Effector memory CD4-positive, alpha-beta T cell (primary cell): ENCODE measurements around the gene ITGB5.
"Not testable (repeated sequence)": the region's sequence is repeated elsewhere in the genome, so short reads cannot be mapped to it uniquely, and the experiment has no call there.

ENCODE experiments used
- DNase-seq, 3 donors: peaks; one replicate each; pipeline ENCODE4 v3.0.0-alpha.2; 2020
- H3K27ac ChIP-seq: 2 replicates; pipeline ENCODE4 v1.7.0; 2013; ENCODE audit warnings: mild to moderate bottlenecking, low read length, moderate library complexity; ENCODE audit not compliant: insufficient read depth, poor library complexity, severe bottlenecking
- H3K27me3 ChIP-seq: replicated peaks from 2 replicates; pipeline ENCODE4 v1.7.0; 2013; ENCODE audit warnings: mild to moderate bottlenecking, low read length; ENCODE audit not compliant: insufficient read depth, control insufficient read depth, poor library complexity, severe bottlenecking
- H3K36me3 ChIP-seq: 2 replicates; pipeline ENCODE4 v1.7.0; 2013; ENCODE audit warnings: mild to moderate bottlenecking, low read length, moderate library complexity; ENCODE audit not compliant: control insufficient read depth, insufficient read depth
- H3K4me1 ChIP-seq: 2 replicates; pipeline ENCODE4 v1.7.0; 2013; ENCODE audit warnings: low read length, mild to moderate bottlenecking; ENCODE audit not compliant: control insufficient read depth, insufficient read depth, poor library complexity, severe bottlenecking
- H3K4me3 ChIP-seq: 2 replicates; pipeline ENCODE4 v1.7.0; 2013; ENCODE audit warnings: low read length, low read depth, mild to moderate bottlenecking; ENCODE audit not compliant: insufficient read depth, poor library complexity, severe bottlenecking
- H3K9me3 ChIP-seq: 2 replicates; pipeline ENCODE4 v1.7.0; 2013; ENCODE audit warnings: mild to moderate bottlenecking, low read length, moderate library complexity; ENCODE audit not compliant: control insufficient read depth

The ITGB5 gene

DNA sequence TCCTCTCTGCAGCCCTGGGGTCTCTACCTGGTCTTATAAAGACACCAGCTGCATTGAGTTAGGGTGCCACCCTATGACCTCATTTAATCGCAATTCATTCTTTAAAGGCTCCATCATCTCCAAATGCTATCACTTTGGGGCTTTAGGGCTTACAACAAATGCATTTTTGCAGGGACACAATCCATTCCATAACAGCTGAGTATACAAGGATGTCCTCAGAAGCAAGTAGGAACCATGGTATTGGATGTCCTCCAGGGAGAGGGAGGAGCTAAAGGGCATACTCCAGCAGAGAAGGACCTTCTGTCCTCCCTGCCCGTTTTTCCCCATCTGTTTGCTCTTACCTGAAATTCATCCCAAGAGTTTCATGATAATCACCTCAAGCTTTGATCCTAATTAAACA, 126.6 kb downstream of the ITGB5 start:
- Histone ChIP-seq H3K27me3 (no peaks in the 10 kb centered on the region), H3K4me1 (peaks cover 3% of the 10 kb centered on the region), H3K9me3 (no peaks in the 10 kb centered on the region), H3K36me3 (no peaks in the 10 kb centered on the region), H3K27ac (no peak overlapping the region), H3K4me3 (no peak overlapping the region)
- no peak for DNase-seq

DNA sequence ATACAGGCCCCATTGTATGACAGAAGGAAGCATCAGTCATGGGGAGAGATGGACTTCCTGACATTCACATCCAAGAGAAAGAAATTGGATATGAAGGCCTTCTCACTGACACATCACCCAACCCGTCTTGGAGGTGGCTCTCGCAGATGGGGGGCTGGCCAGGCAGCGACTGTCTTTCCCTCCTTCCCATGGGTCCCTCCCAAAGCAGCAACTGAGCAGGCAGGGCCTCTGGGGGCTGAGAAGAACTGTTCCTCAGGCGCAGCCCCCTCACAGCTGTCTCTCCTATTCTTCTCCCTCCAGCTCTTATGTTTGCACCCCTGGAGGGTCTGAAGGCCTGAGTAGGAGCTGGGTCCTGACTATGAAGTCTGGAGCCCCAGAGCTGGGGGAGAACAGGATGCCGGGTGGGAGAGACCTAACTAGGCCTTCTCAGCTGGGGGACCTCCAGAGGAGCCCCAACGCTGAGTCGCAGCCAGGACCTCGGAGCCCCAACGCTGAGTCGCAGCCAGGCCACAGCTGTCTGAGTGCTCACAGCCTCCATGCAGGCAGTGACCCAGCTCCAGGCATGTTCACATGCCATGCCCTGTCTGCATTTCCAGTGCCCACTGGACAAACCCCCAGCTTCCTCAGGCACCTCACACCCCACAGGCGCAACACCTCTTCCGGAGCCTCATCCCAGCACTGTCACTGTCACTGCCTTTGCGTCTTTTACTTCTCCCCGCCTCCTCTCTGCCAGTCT, 127.3 kb downstream of the ITGB5 start:
- Histone ChIP-seq H3K36me3 (no peaks in the 10 kb centered on the region), H3K27ac (no peak overlapping the region), H3K9me3 (no peaks in the 10 kb centered on the region), H3K4me3 (no peak overlapping the region), H3K27me3 (no peaks in the 10 kb centered on the region), H3K4me1 (peaks cover 3% of the 10 kb centered on the region)
- DNase-seq = no peak

DNA sequence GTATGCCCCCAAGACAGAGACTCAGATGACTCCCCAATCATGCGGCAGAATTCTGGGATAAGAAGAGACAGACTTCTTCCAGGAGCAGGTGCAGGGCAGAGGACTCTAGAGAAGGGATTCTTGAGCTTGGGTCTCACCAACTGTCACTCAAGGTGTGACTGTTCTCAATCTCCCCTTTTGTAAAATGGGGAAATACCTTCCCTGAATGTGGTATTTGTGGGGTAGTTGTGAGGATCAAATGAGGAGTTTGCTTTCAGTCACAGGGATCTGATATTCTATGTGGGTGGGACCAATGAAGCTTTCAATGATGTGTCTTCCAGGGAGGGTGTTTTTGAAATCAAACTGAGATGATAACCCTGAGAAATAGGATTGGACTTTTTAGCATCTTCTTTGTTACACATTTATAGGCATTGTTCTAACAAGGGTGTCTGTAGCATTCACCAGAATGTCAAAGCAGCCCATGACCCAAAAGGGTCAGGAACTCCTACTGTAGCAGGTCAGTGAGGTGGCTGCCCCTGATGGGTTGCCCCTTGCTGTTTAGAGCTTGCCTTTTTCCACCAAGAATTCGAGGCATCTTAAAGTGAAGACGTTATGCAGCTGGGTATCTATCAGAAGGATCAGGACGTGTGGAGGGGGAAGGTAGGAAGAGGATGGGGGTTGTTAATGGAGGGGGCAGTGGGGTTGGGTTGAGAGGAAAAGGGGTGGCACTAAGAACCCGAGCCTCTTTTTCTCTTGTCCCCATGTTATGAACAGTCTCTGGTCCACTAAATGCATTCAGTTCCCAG, 128.1 kb downstream of the ITGB5 start:
- Histone ChIP-seq H3K4me3 (no peak overlapping the region), H3K27ac (no peak overlapping the region), H3K4me1 (peaks cover 3% of the 10 kb centered on the region), H3K27me3 (no peaks in the 10 kb centered on the region), H3K36me3 (no peaks in the 10 kb centered on the region), H3K9me3 (no peaks in the 10 kb centered on the region)
- DNase-seq = no peak

DNA sequence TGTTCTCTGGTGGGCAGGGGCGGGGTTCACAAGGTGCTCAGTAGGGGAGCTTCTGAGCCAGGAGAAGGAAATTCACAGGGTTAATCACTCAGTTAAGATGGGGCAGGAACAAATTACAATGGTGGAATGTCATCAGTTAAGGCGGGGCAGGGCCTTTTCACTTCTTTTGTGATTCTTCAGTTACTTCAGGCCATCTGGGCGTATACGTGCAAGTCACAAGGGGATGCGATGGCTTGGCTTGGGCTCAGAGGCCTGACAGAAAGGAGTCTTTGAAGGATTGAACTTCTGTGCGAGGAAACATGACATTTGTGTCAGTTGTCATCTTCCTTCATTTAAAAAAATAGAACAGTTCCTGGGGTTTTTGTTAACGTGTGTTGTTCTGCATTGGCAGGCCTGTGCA, 129.2 kb downstream of the ITGB5 start:
- not testable (repeated sequence) for H3K36me3 ChIP-seq, H3K27ac ChIP-seq, H3K27me3 ChIP-seq, DNase-seq, H3K9me3 ChIP-seq, H3K4me3 ChIP-seq, H3K4me1 ChIP-seq

DNA sequence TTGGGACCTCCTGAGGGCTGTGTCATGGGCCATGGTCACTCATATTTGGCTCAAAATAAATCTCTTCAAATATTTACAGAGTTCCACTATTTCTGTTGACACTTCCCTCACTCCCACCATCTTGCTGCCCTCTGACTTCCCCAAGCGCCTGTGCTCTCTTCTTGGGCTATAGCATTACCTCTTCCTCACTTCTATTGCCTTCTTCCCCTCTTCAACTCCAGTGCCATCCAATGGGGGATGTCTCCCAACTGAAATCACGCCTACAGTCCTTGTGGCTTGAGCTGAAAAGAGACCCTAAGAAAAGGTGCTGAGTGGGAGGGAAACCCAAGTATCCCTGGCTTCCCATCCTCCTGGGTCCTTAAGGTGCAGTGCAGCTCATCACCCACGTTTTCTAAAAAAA, 135.1 kb downstream of the ITGB5 start:
- H3K27me3 ChIP-seq = no peaks in the 10 kb centered on the region
- DNase-seq = no peak
- H3K27ac ChIP-seq = no peak overlapping the region

DNA sequence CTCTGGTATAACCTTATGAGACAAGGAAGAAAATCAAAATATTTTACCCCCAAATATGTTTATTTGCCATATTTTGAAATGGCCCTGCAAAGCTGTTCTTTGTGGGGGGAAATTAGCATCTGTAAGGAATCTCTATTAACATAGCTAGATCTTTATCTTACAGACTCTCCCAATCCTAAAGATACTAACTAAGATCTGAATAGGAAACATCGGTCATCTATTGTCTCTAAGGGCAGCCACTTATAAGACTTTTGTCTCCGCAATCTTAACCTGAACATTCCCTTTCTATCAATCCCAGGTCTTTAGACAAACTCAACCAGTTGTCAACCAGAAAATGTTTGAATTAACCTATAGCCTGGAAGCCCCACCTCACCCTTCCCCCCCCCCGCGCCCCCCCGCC, 135.7 kb downstream of the ITGB5 start:
- peaks cover 6% of the 10 kb centered on the region for H3K36me3 ChIP-seq
- no peak for DNase-seq
- H3K4me1 ChIP-seq = no peaks in the 10 kb centered on the region
- no peak overlapping the region for H3K27ac ChIP-seq
- H3K4me3 ChIP-seq = no peak overlapping the region
- H3K9me3 ChIP-seq = no peaks in the 10 kb centered on the region
- no peaks in the 10 kb centered on the region for H3K27me3 ChIP-seq

More for the DNA sequence above, 135.1 kb downstream of the ITGB5 start:
- H3K4me1 ChIP-seq = no peaks in the 10 kb centered on the region
- H3K4me3 ChIP-seq = no peak overlapping the region
- H3K9me3 ChIP-seq = no peaks in the 10 kb centered on the region
- H3K36me3 ChIP-seq = peaks cover 6% of the 10 kb centered on the region

DNA sequence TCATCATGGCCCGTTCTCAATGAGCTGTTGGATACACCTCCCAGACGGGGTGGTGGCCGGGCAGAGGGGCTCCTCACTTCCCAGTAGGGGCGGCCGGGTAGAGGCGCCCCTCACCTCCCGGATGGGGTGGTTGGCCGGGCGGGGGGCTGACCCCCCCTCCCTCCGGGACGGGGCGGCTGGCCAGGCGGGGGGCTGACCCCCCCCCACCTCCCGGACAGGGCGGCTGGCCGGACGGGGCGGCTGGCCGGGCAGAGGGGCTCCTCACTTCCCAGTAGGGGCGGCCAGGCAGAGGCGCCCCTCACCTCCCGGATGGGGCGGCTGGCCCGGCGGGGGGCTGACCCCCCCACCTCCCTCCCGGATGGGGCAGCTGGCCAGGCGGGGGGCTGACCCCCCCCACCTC, 137.3 kb downstream of the ITGB5 start:
- not testable (repeated sequence) for DNase-seq, H3K4me1 ChIP-seq, H3K9me3 ChIP-seq, H3K27me3 ChIP-seq, H3K4me3 ChIP-seq, H3K27ac ChIP-seq
- H3K36me3 ChIP-seq = peaks cover 12% of the 10 kb centered on the region

DNA sequence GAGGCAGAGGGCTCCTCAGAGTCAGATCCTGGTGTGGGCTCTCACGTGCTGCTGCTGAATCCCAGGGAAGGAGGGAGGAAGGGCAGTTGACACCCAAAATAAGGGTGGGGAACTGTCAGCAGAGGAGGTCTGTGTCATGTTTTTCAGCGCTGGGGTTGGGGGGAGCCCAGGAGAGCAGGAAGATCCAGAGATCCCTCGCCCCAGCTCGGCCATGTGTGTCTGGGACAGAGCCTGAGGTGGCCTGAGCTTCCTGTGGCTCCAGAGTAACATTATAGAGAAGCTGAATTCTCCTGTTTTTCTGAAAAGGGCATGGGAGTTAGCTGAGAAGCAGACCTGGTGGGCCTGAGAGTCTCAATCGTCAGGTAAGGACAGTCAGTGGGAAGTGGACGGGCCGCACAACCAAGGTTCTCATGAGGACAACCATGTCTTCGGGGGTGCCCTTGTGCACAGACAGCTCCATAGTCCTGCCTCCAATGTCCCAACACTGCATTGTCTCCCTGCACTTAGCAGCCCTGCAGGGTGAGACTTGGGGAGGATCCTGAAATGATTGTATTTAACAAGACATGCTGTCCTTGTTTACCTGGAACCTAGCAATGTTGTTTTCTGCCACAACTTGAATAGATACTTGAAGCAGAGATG, 138.5 kb downstream of the ITGB5 start:
- H3K27me3 ChIP-seq = no peaks in the 10 kb centered on the region
- no peak overlapping the region for H3K4me3 ChIP-seq
- H3K36me3 ChIP-seq = peaks cover 24% of the 10 kb centered on the region
- no peaks in the 10 kb centered on the region for H3K4me1 ChIP-seq
- H3K27ac ChIP-seq = no peak overlapping the region
- no peaks in the 10 kb centered on the region for H3K9me3 ChIP-seq
- no peak for DNase-seq

DNA sequence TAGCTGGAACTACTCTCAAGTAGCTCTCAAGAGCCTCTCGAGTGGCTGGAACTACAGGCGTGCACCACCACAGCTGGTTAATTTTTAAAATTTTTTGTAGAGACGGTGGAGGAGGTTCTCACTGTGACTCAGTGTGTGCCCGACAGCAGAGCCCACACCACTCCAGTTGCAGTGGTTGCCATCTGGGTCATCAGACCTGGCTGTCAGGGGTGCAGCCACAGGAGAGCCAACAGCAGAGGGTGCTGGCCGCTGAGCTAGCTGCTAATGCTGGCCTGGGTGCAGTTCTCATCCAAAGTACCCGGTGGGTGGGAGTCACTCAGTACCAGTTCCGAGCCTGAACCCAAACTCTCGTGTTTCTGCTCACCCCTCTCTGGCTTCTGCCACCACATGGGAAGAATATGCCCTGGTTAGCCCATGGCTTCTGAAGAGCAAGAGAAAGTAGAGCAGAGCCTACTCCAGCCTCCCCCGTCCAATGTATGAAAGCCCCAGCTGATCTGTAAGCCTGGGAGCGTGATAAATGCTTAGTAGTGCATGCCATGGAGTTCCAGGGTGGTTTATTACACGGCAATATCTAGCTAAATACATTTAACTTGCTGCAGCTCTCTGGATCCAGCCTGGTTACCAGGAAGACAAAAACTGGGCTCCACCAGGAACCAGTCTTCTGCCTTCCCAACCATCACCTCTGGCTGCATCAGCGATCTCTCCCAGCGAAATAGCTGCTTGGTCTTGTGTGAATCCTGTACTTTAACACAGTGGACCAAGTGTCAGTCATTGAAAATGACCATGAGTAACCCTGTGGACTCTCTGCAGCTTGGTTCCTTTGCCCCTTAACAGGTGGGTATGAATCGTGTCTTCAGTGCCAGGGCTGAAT, 139.8 kb downstream of the ITGB5 start:
- DNase-seq = no peak
- Histone ChIP-seq H3K4me1 (no peaks in the 10 kb centered on the region), H3K9me3 (no peaks in the 10 kb centered on the region), H3K27ac (no peak overlapping the region), H3K36me3 (peaks cover 32% of the 10 kb centered on the region), H3K4me3 (no peak overlapping the region), H3K27me3 (no peaks in the 10 kb centered on the region)
